B cell (primary cell): ENCODE measurements around the gene CHMP1A. TPM values are rescaled to one million over a fixed set of nuclear protein-coding genes. Genes with fewer than 3 reads are reported as not detected.

Experiments
- ATAC-seq: fragments of 200-7000 bp; cut with Tn5 transposase; one replicate; pipeline ENCODE4 v1.10.0; 2021; ENCODE audit warnings: low read depth, mild to moderate bottlenecking, moderate number of reproducible peaks, moderate library complexity
- CTCF ChIA-PET: fragments of 350-600 bp; sonication (Branson Sonifier 250); formaldehyde crosslinking; loops from one replicate; lab custom pipeline; 2021; ENCODE audit warnings: antibody characterized with exemption, inconsistent platforms; lab: Charles Lee
- POLR2A ChIA-PET: fragments of 350-600 bp; sonication (Branson Sonifier 250); formaldehyde crosslinking; loops from one replicate; lab custom pipeline; 2021; ENCODE audit warnings: antibody characterized with exemption; lab: Charles Lee
- DNase-seq: peaks from one replicate; pipeline ENCODE4 v3.0.0; 2013
- H2AFZ ChIP-seq: 2 replicates; pipeline ENCODE4 v1.6.1; 2012; ENCODE audit warnings: mild to moderate bottlenecking, low read depth, low read length; ENCODE audit not compliant: insufficient read depth, poor library complexity, severe bottlenecking
- H3K27ac ChIP-seq, 2 donors: 1 replicate in 1 of 2; 2 replicates in 1 of 2; pipeline ENCODE4 v1.5.1; 2012 to 2013; ENCODE audit warnings: low read length in 2 of 2, mild to moderate bottlenecking in 2 of 2, moderate library complexity in 1 of 2
- H3K27me3 ChIP-seq, 4 experiments: fragments of 200-600 bp in 1 of 4; sonication (generic) in 1 of 4; replicated peaks in 1 of 4; 1 replicate in 2 of 4; 2 replicates in 2 of 4; pipeline versions ENCODE4 v1.6.1 to v1.7.0; 2013 to 2016; ENCODE audit warnings: low read length in 3 of 4, mild to moderate bottlenecking in 2 of 4, mixed read lengths in 1 of 4, moderate library complexity in 1 of 4; ENCODE audit not compliant: insufficient read depth in 4 of 4, control insufficient read depth in 3 of 4; ENCODE audit errors: control extremely low read depth in 1 of 4
- H3K36me3 ChIP-seq, 2 experiments: replicated peaks in 1 of 2; 1 replicate in 1 of 2; 2 replicates in 1 of 2; pipeline versions ENCODE4 v1.6.1 to v1.7.1; 2013; ENCODE audit warnings: low read length in 1 of 2; ENCODE audit not compliant: insufficient read depth in 2 of 2, control insufficient read depth in 1 of 2; ENCODE audit errors: control extremely low read depth in 1 of 2, extremely low read depth in 1 of 2
- H3K4me1 ChIP-seq, 2 donors: fragments of 200-600 bp in 1 of 2; sonication (generic) in 1 of 2; 1 replicate in 1 of 2; 2 replicates in 1 of 2; pipeline versions ENCODE4 v1.5.1 to v1.6.1; 2013 to 2017; ENCODE audit warnings: low read length in 2 of 2; ENCODE audit not compliant: control insufficient read depth in 2 of 2, insufficient read depth in 2 of 2
- H3K4me2 ChIP-seq: replicated peaks from 2 replicates; pipeline ENCODE3; 2012; ENCODE audit warnings: mild to moderate bottlenecking, low read depth, low read length; ENCODE audit not compliant: poor library complexity, severe bottlenecking
- H3K4me3 ChIP-seq, 5 experiments: fragments of 200-600 bp in 1 of 5; sonication (generic) in 1 of 5; 1 replicate in 3 of 5; 2 replicates in 2 of 5; pipeline versions ENCODE4 v1.5.1 to v1.7.0; 2011 to 2016; ENCODE audit warnings: low read length in 4 of 5, mild to moderate bottlenecking in 4 of 5, low read depth in 2 of 5, control low read depth in 1 of 5, moderate library complexity in 1 of 5; ENCODE audit not compliant: insufficient read depth in 1 of 5; ENCODE audit errors: control extremely low read depth in 1 of 5, extremely low read depth in 1 of 5
- H3K79me2 ChIP-seq: fragments of 200-600 bp; sonication (generic); one replicate; pipeline ENCODE4 v1.6.0; 2016; ENCODE audit warnings: low read length; ENCODE audit not compliant: control insufficient read depth, insufficient read depth
- H3K9ac ChIP-seq: fragments of 200-600 bp; sonication (generic); 2 replicates; pipeline ENCODE4 v1.6.1; 2017; ENCODE audit warnings: mild to moderate bottlenecking, low read length, moderate library complexity
- H3K9me3 ChIP-seq, 3 donors: one replicate each; pipeline versions ENCODE4 v1.6.1 to v1.7.1; 2013; ENCODE audit warnings: low read length in 2 of 3; ENCODE audit not compliant: control insufficient read depth in 2 of 3, insufficient read depth in 1 of 3; ENCODE audit errors: control extremely low read depth in 1 of 3
- H4K20me1 ChIP-seq: 2 replicates; pipeline ENCODE4 v1.6.0; 2012; ENCODE audit warnings: mild to moderate bottlenecking, low read length; ENCODE audit not compliant: insufficient read depth, control insufficient read depth, poor library complexity, severe bottlenecking
- H3K27ac Mint-ChIP-seq: one replicate; pipeline ENCODE4 v1.8.0; 2021; ENCODE audit warnings: mixed read lengths
- H3K27me3 Mint-ChIP-seq: one replicate; pipeline ENCODE4 v1.8.0; 2021; ENCODE audit warnings: mixed read lengths
- H3K4me1 Mint-ChIP-seq: one replicate; pipeline ENCODE4 v1.8.0; 2021; ENCODE audit warnings: mixed read lengths
- H3K4me3 Mint-ChIP-seq: one replicate; pipeline ENCODE4 v1.8.0; 2021; ENCODE audit warnings: mixed read lengths
- H3K9me3 Mint-ChIP-seq: one replicate; pipeline ENCODE4 v1.8.0; 2022; ENCODE audit warnings: mixed read lengths; ENCODE audit not compliant: insufficient read depth
- CTCF ChIP-seq: fragments of 200-600 bp; IDR thresholded peaks from one replicate; pipeline ENCODE4 v1.8.0; 2022; ENCODE audit warnings: antibody characterized with exemption, mild to moderate bottlenecking
- EZH2 ChIP-seq: IDR thresholded peaks from 2 replicates; pipeline ENCODE4 v1.6.1; 2012; ENCODE audit warnings: borderline replicate concordance, low read depth, mild to moderate bottlenecking, moderate library complexity, low read length; ENCODE audit not compliant: insufficient read depth, poor library complexity, severe bottlenecking
- WGBS: methylation state at CpG from one replicate; pipeline ENCODE4 v1.1.5; 2013; ENCODE audit warnings: missing lambda C conversion rate; ENCODE audit not compliant: insufficient coverage; 5-methylcytosine and 5-hydroxymethylcytosine counted together
- intact Hi-C: fragments of 100-400 bp; cut with micrococcal nuclease; formaldehyde crosslinking; loops from one replicate; pipeline ENCODE4 v1.10.0; 2022
- polyA minus RNA-seq: library from RNA; depleted of rRNA, polyadenylated mRNA; stranded (reverse); fragments of >200 nt; gene quantifications from 2 replicates; pipeline ENCODE4 v1.2.3, GENCODE V29; 2012
- polyA plus RNA-seq: library from polyadenylated mRNA; depleted of rRNA; stranded (reverse); fragments of >200 nt; gene quantifications from 2 replicates; pipeline ENCODE4 v1.2.3, GENCODE V29; 2012
- total RNA-seq, 2 donors: library from RNA; stranded (reverse); fragments of 120-200 nt in 1 of 2; gene quantifications; 1 replicate in 1 of 2; 2 replicates in 1 of 2; pipeline versions ENCODE4 v1.2.3 to v1.2.4, GENCODE V29; 2013 to 2022

Gene CHMP1A
- total RNA-seq (88.1 and 90.0 TPM in 2 replicates), polyA plus RNA-seq (80.4 and 92.6 TPM in 2 replicates), polyA minus RNA-seq (64.3 and 72.7 TPM in 2 replicates)
- 38.4 TPM for total RNA-seq (2013)

DNA sequence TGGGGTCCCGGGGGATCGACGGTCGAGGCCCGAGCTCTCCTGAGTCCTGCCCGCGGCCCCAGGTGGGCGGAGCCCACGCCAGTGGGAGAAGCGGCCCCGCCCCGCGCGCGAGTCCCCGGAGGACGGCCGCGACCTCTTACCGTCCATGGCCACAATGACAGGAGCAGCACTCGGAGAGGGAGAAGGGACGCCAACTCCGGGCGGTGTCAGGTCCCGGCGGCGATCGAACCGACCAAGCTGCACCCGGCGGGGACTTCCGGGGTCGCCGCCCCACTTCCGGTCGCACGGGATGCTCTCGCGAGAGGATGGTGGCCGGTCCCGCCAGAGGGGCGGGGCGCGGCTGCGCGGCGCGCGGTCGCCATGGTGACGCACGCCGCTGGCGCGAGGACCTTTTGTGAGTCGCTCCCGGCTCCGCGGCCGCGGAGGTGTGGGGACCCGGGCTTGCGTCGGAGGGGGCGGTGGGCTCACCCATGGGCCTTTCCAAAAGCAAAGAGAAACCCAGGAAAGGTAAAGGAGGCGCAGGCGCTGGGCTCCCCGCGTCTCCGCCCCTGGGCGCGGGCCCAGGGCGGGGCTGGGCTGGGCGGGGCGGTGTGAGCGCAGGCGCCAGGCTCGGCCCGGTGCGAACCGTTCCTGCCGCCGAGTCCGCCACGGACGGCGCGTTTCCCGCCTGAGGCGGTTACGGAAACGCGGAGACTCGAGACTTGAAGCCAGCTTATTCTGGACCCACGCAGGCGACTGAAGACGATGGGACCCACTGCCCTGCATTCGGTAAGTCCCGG, at the start of gene CHMP1A, which contains the start of gene SPATA33:
Gene CHMP1A (minus strand): TSS at position 267 of the 779 bp plus-strand sequence. CDS start 120 bp downstream, at position 147.
Gene SPATA33 (plus strand): TSS at position 395 of the 779 bp plus-strand sequence. CDS start 76 bp downstream, at position 471.
- CTCF ChIA-PET = interaction anchor here (0.6 to 1.4 kb wide), 3 partner anchors 24 to 43 kb away, joined by 3 to 6 read pairs (median 3); no protein-coding TSS in a partner anchor
- H3K9me3 ChIP-seq = no peaks in the 10 kb centered on the region
- no peaks in the 10 kb centered on the region for H3K9me3 Mint-ChIP-seq
- intact Hi-C loops = loop anchor here (1.0 to 10.0 kb wide), 3 partner anchors 29 to 413 kb away; partner anchors contain the start of genes CDK10 and SPATA2L
- DNase-seq (peak; percentile 96), ATAC-seq (peak; percentile 89)
- peaks cover 14 to 20% of the 10 kb centered on the region in 2 donors for H3K4me1 ChIP-seq
- peak within 1 kb of the TSS; percentile 86 for H2AFZ ChIP-seq
- peak within 1 kb of the TSS; percentile 42 to 97 (median 96) for H3K4me3 ChIP-seq
- H3K27me3 Mint-ChIP-seq = no peaks in the 10 kb centered on the region
- H3K4me3 Mint-ChIP-seq = peak within 1 kb of the TSS; percentile 89
- under 1% methylated on average over 97 of the region's 99 CpGs for WGBS
- no peaks in the 10 kb centered on the region for H3K27me3 ChIP-seq
- POLR2A ChIA-PET = interaction anchor here (0.7 to 0.8 kb wide), 3 partner anchors 13 to 48 kb away, joined by 3 to 4 read pairs (median 3); no protein-coding TSS in a partner anchor
- no peak for TF ChIP-seq CTCF
- TF ChIP-seq EZH2 = no peak
- H3K4me1 Mint-ChIP-seq = peaks cover 27% of the 10 kb centered on the region
- peak within 1 kb of the TSS; percentile 38 to 88 for H3K27ac ChIP-seq
- H3K9ac ChIP-seq = peak within 1 kb of the TSS; percentile 92
- H3K79me2 ChIP-seq = peaks cover 52% of the 10 kb centered on the region
- H3K4me2 ChIP-seq = peak within 1 kb of the TSS; percentile 99
- H3K36me3 ChIP-seq = peaks cover 0 to 9% of the 10 kb centered on the region in 2 experiments
- H3K27ac Mint-ChIP-seq = peak within 1 kb of the TSS; percentile 85
- peaks cover 26% of the 10 kb centered on the region for H4K20me1 ChIP-seq
